IMR-90 (cell line): ENCODE measurements around the gene DSCAML1.

Source experiments
- CEBPB ChIP-seq: IDR thresholded peaks from 2 replicates; pipeline ENCODE4 v1.6.1; 2012; ENCODE audit warnings: low read depth, low read length, improper control_type of control experiment
- MAFK ChIP-seq: IDR thresholded peaks from 2 replicates; pipeline ENCODE4 v1.6.1; 2012; ENCODE audit warnings: low read depth, low read length, improper control_type of control experiment
- POLR2A ChIP-seq: IDR thresholded peaks from 2 replicates; pipeline ENCODE4 v1.6.1; 2012; ENCODE audit warnings: mild to moderate bottlenecking, low read depth, low read length
- SMC3 ChIP-seq: fragments of 150-350 bp; IDR thresholded peaks from 2 replicates; pipeline ENCODE4 v1.6.1; 2016; ENCODE audit warnings: low read depth, mild to moderate bottlenecking, antibody characterized with exemption, low read length, moderate library complexity
- TF ChIP-seq, protein P1 (sequence below): conservative IDR thresholded peaks from 2 replicates; pipeline ENCODE4 v1.5.1; 2012; ENCODE audit warnings: mild to moderate bottlenecking, low read depth, low read length, improper control_type of control experiment

DNA sequence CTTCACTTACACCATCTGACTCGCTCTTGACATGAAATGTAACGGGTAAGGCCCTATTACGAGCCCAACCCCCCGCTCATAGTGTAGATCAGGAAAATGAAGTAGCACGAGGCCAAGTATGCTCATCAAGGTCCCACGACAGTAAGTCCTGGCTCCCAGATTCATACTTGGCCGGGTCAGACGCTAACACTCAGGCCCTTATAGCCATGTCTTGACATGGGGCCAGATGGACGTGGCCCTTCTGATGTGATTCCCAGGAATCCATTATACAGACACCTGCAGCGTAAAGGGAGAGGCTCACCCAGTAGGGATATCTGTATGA, 294.3 kb downstream of the DSCAML1 start:
- TF ChIP-seq CEBPB (no peak), MAFK (no peak), SMC3 (no peak), POLR2A (no peak)
- TF ChIP-seq, protein P1, sequence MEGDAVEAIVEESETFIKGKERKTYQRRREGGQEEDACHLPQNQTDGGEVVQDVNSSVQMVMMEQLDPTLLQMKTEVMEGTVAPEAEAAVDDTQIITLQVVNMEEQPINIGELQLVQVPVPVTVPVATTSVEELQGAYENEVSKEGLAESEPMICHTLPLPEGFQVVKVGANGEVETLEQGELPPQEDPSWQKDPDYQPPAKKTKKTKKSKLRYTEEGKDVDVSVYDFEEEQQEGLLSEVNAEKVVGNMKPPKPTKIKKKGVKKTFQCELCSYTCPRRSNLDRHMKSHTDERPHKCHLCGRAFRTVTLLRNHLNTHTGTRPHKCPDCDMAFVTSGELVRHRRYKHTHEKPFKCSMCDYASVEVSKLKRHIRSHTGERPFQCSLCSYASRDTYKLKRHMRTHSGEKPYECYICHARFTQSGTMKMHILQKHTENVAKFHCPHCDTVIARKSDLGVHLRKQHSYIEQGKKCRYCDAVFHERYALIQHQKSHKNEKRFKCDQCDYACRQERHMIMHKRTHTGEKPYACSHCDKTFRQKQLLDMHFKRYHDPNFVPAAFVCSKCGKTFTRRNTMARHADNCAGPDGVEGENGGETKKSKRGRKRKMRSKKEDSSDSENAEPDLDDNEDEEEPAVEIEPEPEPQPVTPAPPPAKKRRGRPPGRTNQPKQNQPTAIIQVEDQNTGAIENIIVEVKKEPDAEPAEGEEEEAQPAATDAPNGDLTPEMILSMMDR = no peak
